Thoracic aorta (tissue), 2 donors: ENCODE measurements around the gene SERPINE1. TPM values are rescaled to one million over a fixed set of nuclear protein-coding genes. Genes with fewer than 3 reads are reported as not detected.
"Not testable (repeated sequence)": the region's sequence is repeated elsewhere in the genome, so short reads cannot be mapped to it uniquely, and the experiment has no call there.

ENCODE experiments used
- ATAC-seq: fragments of 150-250 bp; one replicate; pipeline ENCODE4 v1.8.0; 2017; ENCODE audit warnings: low read depth; ENCODE audit not compliant: insufficient number of reproducible peaks, low FRiP score
- DNase-seq: peaks from one replicate; pipeline ENCODE4 v3.0.0-alpha.2; 2020; ENCODE audit warnings: low spot score
- H3K27ac ChIP-seq, 2 donors: fragments of 200-600 bp; sonication (generic); 1 replicate in 1 of 2; 2 replicates in 1 of 2; pipeline ENCODE4 v1.5.1; 2016; ENCODE audit warnings: mild to moderate bottlenecking in 2 of 2, moderate library complexity in 2 of 2
- H3K27me3 ChIP-seq: fragments of 200-600 bp; sonication (generic); replicated peaks from 2 replicates; pipeline ENCODE4 v1.6.0; 2016; ENCODE audit warnings: mild to moderate bottlenecking; ENCODE audit not compliant: insufficient read depth
- H3K36me3 ChIP-seq: fragments of 200-600 bp; sonication (generic); one replicate; pipeline ENCODE4 v1.5.1; 2016
- H3K4me1 ChIP-seq, 2 donors: fragments of 200-600 bp; sonication (generic); 1 replicate in 1 of 2; 2 replicates in 1 of 2; pipeline versions ENCODE4 v1.5.1 to v1.6.0; 2016; ENCODE audit warnings: low read depth in 2 of 2, mild to moderate bottlenecking in 1 of 2; ENCODE audit not compliant: control insufficient read depth in 1 of 2
- H3K4me3 ChIP-seq: fragments of 200-600 bp; sonication (generic); 2 replicates; pipeline ENCODE4 v1.5.1; 2016; ENCODE audit warnings: mild to moderate bottlenecking
- H3K9me3 ChIP-seq: fragments of 200-600 bp; sonication (generic); 2 replicates; pipeline ENCODE4 v1.5.1; 2016
- CTCF ChIP-seq: fragments of 200-600 bp; sonication (generic); IDR thresholded peaks from one replicate; pipeline ENCODE4 v1.5.1; 2019; ENCODE audit warnings: antibody characterized with exemption
- total RNA-seq, 2 donors: library from RNA; depleted of rRNA; stranded (reverse); fragments of >200 nt; gene quantifications; one replicate each; pipeline versions ENCODE4 v1.1.0 to v1.2.3, GENCODE V29; 2016

Gene SERPINE1
- total RNA-seq, 2 donors from 2014 or later, result 542 to 1,009 TPM

DNA sequence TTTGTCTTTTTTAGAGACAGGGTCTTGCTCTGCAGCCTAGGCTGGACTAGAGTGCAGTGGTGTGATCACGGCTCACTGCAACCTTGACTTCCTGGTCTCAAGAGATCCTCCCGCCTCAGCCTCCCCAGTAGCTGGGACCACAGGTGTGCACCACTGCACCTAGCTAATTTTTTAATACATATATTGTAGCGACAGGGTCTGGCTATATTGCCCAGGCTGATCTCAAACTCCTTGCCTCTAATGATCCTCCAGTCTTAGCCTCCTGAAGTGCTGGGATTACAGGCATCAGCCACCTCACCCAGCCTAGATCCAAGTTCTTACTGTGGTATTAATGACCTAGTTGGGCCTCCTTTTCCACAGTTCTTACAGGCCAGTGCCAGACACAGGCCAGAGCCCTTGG lies 11.7 kb upstream of the SERPINE1 start:
- Histone ChIP-seq H3K27me3 (no peaks in the 10 kb centered on the region), H3K27ac (peak overlapping the region; percentile 53 to 72), H3K36me3 (no peaks in the 10 kb centered on the region), H3K4me3 (no peak overlapping the region), H3K9me3 (no peaks in the 10 kb centered on the region), H3K4me1 (peaks cover 29 to 55% of the 10 kb centered on the region in 2 donors)
- TF ChIP-seq CTCF, result no peak
- DNase-seq, result no peak
- ATAC-seq, result no peak

DNA sequence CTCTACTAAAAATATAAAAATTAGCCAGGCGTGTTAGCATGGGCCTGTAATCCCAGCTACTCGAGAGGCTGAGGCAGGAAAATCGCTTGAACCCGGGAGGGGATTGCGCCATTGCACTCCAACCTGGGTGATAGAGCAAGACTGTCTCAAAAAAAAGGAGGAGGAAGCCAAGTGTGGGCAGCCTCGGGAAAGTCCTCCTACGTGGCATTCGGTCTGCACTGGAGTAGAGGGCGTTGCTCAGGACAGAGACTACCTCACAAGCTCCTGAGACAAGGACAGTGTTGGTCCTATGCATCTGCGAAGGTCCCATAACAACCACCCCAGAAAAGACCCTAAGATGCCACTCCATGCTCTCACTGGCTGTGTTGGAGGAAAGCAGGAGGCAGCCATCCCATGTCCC lies 10.0 kb upstream of the SERPINE1 start:
- no peaks in the 10 kb centered on the region for H3K36me3 ChIP-seq
- H3K27ac ChIP-seq, result peak overlapping the region; percentile 88 to 93
- no peak for TF ChIP-seq CTCF
- H3K9me3 ChIP-seq, result no peaks in the 10 kb centered on the region
- H3K27me3 ChIP-seq, result no peaks in the 10 kb centered on the region
- ATAC-seq, result no peak
- H3K4me3 ChIP-seq, result no peak overlapping the region
- DNase-seq, result no peak
- H3K4me1 ChIP-seq, result peaks cover 37 to 62% of the 10 kb centered on the region in 2 donors

GRCh38 chr7:101118856-101119255 lies 8.0 kb upstream of the SERPINE1 start:
- no peaks in the 10 kb centered on the region for H3K27me3 ChIP-seq

GRCh38 chr7:101119876-101120275 lies 7.0 kb upstream of the SERPINE1 start:
- no peak for ATAC-seq
- TF ChIP-seq CTCF, result no peak
- Histone ChIP-seq H3K4me1 (peaks cover 45 to 75% of the 10 kb centered on the region in 2 donors), H3K27me3 (no peaks in the 10 kb centered on the region), H3K27ac (peak overlapping the region; percentile 88 to 93), H3K9me3 (no peaks in the 10 kb centered on the region), H3K36me3 (no peaks in the 10 kb centered on the region), H3K4me3 (no peak overlapping the region)
- no peak for DNase-seq

More at GRCh38 chr7:101118856-101119255, 8.0 kb upstream of the SERPINE1 start:
- no peak for DNase-seq
- Histone ChIP-seq H3K27ac (peak overlapping the region; percentile 88 to 93), H3K36me3 (no peaks in the 10 kb centered on the region), H3K4me1 (peaks cover 37 to 65% of the 10 kb centered on the region in 2 donors), H3K4me3 (no peak overlapping the region), H3K9me3 (no peaks in the 10 kb centered on the region)
- ATAC-seq, result no peak
- TF ChIP-seq CTCF, result no peak

GRCh38 chr7:101120315-101120714 lies 6.6 kb upstream of the SERPINE1 start:
- peak overlapping the region; percentile 88 to 93 for H3K27ac ChIP-seq
- peaks cover 50 to 80% of the 10 kb centered on the region in 2 donors for H3K4me1 ChIP-seq
- no peaks in the 10 kb centered on the region for H3K27me3 ChIP-seq
- H3K4me3 ChIP-seq, result no peak overlapping the region
- TF ChIP-seq CTCF, result no peak
- DNase-seq (no peak), ATAC-seq (no peak)
- no peaks in the 10 kb centered on the region for H3K36me3 ChIP-seq
- H3K9me3 ChIP-seq, result no peaks in the 10 kb centered on the region

DNA sequence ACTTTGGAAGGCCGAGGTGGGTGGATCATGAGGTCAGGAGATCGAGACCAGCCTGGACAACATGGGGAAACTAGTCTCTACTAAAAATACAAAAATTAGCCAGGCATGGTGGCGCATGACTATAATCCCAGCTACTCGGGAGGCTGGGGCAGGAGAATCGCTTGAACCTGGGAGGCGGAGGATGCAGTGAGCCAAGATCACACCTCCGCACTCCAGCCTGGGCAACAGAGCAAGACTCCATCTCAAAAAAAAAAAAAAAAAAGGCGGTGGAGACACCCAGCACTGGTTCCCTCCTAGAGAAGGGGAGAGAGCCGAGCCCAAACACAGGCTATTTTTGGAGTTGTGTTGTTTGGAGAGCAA lies 5.3 kb upstream of the SERPINE1 start:
- H3K27ac ChIP-seq, result peak overlapping the region; percentile 88 to 93
- H3K27me3 ChIP-seq, result not testable (repeated sequence)
- H3K4me1 ChIP-seq, result peaks cover 61 to 93% of the 10 kb centered on the region in 2 donors

More for the DNA sequence above, 5.3 kb upstream of the SERPINE1 start:
- ATAC-seq, H3K36me3 ChIP-seq, H3K9me3 ChIP-seq, DNase-seq: not testable (repeated sequence)
- H3K4me3 ChIP-seq, result peak overlapping the region; percentile 68
